GM18499 (cell line): ENCODE data around the gene ADGRD2.
"Not testable (repeated sequence)": the region's sequence is repeated elsewhere in the genome, so short reads cannot be mapped to it uniquely, and the experiment has no call there.

Experiments
- ATAC-seq: cut with Tn5 transposase; IDR thresholded peaks from one replicate; pipeline ENCODE4 v1.9.1; 2021; ENCODE audit warnings: moderate number of reproducible peaks; ENCODE audit not compliant: insufficient read depth, unreplicated experiment

Gene ADGRD2, protein sequence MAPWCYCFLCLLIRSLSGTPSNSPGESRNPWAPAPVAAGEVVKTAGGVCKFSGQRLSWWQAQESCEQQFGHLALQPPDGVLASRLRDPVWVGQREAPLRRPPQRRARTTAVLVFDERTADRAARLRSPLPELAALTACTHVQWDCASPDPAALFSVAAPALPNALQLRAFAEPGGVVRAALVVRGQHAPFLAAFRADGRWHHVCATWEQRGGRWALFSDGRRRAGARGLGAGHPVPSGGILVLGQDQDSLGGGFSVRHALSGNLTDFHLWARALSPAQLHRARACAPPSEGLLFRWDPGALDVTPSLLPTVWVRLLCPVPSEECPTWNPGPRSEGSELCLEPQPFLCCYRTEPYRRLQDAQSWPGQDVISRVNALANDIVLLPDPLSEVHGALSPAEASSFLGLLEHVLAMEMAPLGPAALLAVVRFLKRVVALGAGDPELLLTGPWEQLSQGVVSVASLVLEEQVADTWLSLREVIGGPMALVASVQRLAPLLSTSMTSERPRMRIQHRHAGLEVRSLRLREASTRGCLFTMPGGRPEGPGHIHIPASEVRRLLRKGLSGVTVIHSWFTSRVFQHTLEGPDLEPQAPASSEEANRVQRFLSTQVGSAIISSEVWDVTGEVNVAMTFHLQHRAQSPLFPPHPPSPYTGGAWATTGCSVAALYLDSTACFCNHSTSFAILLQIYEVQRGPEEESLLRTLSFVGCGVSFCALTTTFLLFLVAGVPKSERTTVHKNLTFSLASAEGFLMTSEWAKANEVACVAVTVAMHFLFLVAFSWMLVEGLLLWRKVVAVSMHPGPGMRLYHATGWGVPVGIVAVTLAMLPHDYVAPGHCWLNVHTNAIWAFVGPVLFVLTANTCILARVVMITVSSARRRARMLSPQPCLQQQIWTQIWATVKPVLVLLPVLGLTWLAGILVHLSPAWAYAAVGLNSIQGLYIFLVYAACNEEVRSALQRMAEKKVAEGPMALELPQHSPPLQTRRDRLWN

GRCh38 chr9:124450241-124450924 lies at the start of gene ADGRD2:
TSS of gene ADGRD2 (plus strand) at chr9:124450451. CDS start at chr9:124451667, 1,216 bp downstream.
- no peak for ATAC-seq

- no peak for ATAC-seq
Observed at GRCh38 chr9:124403246-124403645, 47.0 kb upstream of the ADGRD2 start.

GRCh38 chr9:124409410-124409809 lies 40.8 kb upstream of the ADGRD2 start:
- ATAC-seq = no peak

GRCh38 chr9:124410321-124410913 lies 39.8 kb upstream of the ADGRD2 start:
- no peak for ATAC-seq

GRCh38 chr9:124411514-124412227 lies 38.6 kb upstream of the ADGRD2 start:
- ATAC-seq = no peak

DNA sequence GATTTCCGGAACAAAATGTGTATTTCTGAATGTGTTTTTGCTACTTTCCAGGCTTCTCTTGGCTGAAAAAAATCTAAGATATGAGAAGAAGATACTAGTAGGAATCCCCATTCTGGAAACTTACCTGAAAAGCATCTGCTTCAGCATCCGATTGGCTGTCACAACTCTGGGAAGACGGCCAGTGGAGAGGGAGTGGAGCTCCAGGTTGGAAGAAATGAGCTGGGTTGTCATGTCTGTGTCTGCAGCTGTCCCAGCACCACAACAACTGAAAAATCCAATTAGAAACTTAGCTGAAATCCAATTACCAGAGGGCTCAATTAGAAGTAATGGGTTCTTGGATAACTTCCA lies 38.0 kb upstream of the ADGRD2 start:
- ATAC-seq = no peak

DNA sequence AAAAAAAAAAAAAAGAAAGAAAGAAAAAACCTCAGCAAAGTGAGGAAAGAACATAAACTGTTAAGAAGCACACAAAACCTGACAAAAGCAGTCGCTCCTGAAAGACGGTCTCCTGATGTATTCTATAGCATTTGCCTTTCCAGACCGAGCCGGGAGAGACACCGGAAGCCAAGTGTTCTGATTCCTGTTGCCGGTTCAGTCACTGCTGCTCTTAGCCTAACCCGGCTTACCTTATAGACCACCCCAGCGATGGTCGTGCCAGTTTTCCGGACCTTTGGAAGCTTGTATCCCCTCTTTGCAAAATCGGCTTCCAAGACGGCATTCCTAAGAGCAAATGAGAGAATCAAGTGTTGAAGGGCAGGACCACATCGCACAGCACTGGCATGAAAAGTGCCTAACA lies 35.6 kb upstream of the ADGRD2 start:
- no peak for ATAC-seq

- peak; percentile 77 for ATAC-seq
Observed at GRCh38 chr9:124415102-124415851, 35.0 kb upstream of the ADGRD2 start, which contains the start of gene PSMB7. TSS of gene PSMB7 (minus strand) at chr9:124415442. CDS start at chr9:124415425, 17 bp downstream.

DNA sequence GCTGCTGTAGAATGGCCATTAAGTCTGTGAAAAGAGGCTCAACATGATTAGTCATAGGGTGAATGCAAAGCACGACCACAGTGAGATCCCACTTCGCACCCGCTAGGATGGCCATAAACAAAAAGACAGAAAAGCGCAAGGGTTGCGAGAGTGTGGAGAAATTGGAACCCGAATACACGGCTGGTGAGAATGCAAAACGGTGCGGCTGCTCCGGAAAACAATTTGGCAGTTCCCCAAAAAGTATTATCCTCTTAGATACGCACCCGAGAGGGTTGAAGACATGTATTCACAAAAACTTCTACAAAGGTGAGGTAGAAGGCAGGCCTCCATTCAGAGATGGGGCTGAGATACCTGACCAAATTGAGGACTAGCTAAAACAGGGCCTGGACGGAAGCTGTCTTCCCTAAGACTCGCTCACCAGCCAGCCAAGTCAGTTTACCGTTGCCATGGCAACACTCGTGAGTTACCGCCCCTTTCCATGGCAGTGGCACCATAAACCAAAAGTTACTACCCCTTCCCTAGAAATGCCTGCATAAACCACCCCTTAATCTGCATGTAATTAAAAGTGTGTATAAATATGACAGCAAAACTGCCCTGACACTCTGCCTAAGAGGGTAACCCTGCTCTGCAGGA lies 34.3 kb upstream of the ADGRD2 start:
- no peak for ATAC-seq

DNA sequence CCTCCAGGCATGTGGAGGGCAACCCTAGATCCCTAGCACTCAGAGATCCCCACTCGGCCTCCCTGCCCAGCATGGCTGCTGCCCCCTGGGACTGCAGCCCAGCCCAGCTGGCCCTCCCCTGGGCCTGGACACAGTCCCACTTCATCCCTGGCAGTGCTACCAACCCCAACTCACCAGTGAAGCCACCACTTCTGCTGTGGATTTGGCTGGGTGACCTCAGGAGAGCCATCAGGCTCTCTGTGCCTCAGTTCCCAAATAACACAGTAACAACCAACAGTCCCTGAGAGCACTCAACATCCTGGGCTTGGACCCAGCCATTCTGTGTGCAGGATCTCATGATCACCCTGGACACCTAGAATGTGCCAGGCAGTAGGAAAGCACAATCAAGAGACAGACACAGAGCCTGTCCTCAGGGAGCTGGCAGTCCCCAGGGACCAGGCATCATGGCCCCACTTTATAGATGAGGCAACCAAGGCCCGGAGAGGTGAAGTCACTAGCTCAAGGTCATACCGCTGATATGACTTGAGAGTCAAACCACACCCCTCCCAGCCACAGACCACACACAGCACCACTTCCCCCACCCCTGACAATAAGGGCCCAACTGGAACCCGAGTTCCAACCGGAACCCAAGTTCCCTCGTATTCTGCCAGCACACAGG lies 30.3 kb upstream of the ADGRD2 start:
- ATAC-seq = no peak

DNA sequence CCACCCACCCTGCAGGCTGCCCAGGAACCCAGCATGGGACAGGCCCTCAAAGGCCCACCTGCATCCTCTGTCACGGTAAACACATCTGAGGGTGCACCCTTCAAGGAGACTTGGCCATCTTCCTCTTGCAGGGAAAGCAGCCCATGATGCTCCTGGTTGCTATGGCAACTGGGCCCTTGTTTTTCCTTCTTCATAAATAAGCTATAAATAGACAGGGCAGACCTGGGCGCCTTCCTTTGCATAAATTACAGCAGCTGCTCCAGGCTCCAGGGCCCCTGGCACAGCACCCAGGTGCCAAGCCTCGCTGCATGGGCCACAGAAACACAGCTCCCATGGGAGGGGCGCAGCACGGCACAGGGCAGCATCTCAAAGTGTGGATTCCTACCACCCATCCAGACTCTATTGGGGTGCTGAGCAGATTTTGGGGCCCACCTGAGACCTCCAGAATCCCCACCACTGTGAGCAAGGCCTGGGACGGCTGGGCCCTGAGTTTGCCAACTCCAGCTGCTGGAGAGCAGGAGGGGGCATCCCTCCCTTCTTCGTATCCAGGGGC lies 29.2 kb upstream of the ADGRD2 start:
- no peak for ATAC-seq

GRCh38 chr9:124423155-124423554 lies 27.1 kb upstream of the ADGRD2 start:
- ATAC-seq = no peak

GRCh38 chr9:124423591-124423990 lies 26.7 kb upstream of the ADGRD2 start:
- ATAC-seq = no peak

DNA sequence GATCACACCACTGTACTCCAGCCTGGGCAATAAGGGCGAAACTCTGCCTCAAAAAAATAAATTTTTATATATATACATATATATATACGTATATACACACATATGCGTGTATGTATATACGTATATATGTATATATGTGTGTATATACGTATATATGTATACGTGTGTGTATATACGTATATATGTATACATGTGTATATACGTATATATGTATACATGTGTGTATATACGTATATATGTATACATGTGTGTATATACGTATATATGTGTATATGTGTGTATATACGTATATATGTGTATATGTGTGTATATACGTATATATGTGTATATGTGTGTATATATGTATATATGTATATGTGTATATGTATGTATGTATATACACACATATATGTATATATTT lies 24.5 kb upstream of the ADGRD2 start:
- ATAC-seq = not testable (repeated sequence)

GRCh38 chr9:124426361-124426760 lies 23.9 kb upstream of the ADGRD2 start:
- ATAC-seq = no peak

DNA sequence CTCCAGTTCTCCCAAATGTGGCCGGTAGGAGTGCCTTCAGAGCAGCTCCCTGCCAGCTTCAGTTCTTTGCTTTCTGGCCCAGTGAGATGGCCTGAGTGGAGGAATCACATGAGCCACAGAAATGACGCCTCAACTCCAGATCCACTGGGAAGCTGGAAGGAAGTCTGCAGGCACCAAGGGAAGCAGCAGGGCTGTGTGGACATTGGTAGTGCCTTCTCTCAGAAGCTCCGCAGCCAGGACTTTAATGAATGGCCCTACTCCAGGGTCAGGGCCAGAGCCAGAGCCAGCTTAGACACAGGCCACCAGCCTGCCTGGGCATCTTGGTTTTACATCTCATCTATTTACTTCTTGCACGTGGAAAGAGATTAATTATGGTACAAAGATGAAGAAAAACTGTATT lies 23.0 kb upstream of the ADGRD2 start:
- ATAC-seq = no peak

DNA sequence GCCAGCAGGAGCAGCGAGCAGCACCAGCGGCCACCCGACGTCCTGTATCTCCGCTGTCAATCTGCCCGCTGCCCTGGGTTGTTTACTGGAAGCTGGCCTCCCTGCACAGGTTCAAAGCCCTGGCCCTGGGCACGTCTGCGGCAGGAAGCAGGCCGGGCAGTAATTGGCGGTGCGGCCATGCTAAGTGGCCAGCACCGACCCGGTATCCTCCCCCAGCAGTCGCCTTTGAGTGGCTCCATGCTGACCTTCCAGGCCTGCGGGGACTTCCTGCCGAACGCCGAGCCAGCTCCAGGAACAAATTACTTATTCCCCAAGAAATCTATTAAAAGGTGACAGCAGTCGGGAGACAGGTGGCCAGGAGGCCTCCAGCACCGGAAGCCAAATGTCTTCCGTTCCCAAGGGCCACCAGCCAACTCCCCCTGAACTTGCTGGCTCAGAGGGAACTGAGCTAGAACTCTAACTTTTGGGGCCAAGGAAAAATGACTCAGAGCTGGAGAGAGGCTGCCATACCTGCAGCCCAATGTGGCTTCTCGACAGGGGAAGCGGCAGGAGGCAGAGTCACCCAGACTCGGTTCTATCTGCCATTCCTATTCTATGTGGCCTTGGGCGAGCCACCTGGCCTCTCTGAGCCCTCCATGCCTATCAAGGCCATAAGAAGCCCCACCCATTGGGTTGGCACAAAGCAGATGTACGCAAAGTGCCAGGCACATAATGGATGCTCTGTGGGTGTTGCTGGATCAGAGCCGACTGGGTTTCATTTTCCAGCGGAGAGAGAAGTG lies 21.3 kb upstream of the ADGRD2 start:
- ATAC-seq = no peak
